A549 (cell line): Measurements from ENCODE around the gene AHR.

Source experiments
- CTCF ChIP-seq: fragments of >200 bp; sonication (Bioruptor Twin); formaldehyde crosslinking; IDR thresholded peaks from 3 replicates; pipeline ENCODE4 v1.5.1; 2016
- ESRRA ChIP-seq: fragments of 150-350 bp; IDR thresholded peaks from 2 replicates; pipeline ENCODE4 v1.6.1; 2014; ENCODE audit warnings: mild to moderate bottlenecking, low read length, borderline replicate concordance
- HOXA7 ChIP-seq: fragments of 250-450 bp; sonication (Bioruptor Pico); IDR thresholded peaks from 2 replicates; pipeline ENCODE4 v1.5.0; 2020; ENCODE audit warnings: mild to moderate bottlenecking, moderate library complexity
- MAX ChIP-seq: IDR thresholded peaks from 2 replicates; pipeline ENCODE4 v1.6.1; 2012
- RCOR1 ChIP-seq: fragments of 150-350 bp; IDR thresholded peaks from 2 replicates; pipeline ENCODE4 v1.6.1; 2014; ENCODE audit warnings: antibody characterized with exemption, low read length, low read depth
- RNF2 ChIP-seq: fragments of 200-600 bp; sonication (generic); IDR thresholded peaks from 2 replicates; pipeline ENCODE4 v1.6.1; 2016; ENCODE audit warnings: low read depth, mild to moderate bottlenecking, antibody characterized with exemption, moderate library complexity, borderline replicate concordance

- no peak for TF ChIP-seq CTCF
- no peak for TF ChIP-seq RCOR1
- TF ChIP-seq MAX = no peak
- no peak for TF ChIP-seq HOXA7
- TF ChIP-seq ESRRA = no peak
- TF ChIP-seq RNF2 = no peak
Observed at GRCh38 chr7:17391366-17391765, 92.9 kb downstream of the AHR start.
